SJSA1 (cell line): ENCODE measurements around the gene GPR160. TPM values are rescaled to one million over a fixed set of nuclear protein-coding genes. Genes with fewer than 3 reads are reported as not detected.

Source experiments
- DNase-seq, 2 experiments: peaks; one replicate each; pipeline ENCODE4 v3.0.0-alpha.2; 2015 to 2020; ENCODE audit warnings: low spot score in 2 of 2, low read depth in 1 of 2
- H3K27ac ChIP-seq: fragments of 250-450 bp; sonication (Bioruptor Pico); 2 replicates; pipeline ENCODE4 v1.5.1; 2020; ENCODE audit warnings: mild to moderate bottlenecking, moderate library complexity
- H3K27me3 ChIP-seq: fragments of 250-450 bp; sonication (Bioruptor Pico); replicated peaks from 2 replicates; pipeline ENCODE4 v1.5.1; 2020; ENCODE audit warnings: mild to moderate bottlenecking, moderate library complexity
- H3K36me3 ChIP-seq: fragments of 250-450 bp; sonication (Bioruptor Pico); 2 replicates; pipeline ENCODE4 v1.5.1; 2020; ENCODE audit warnings: mild to moderate bottlenecking
- H3K4me1 ChIP-seq: fragments of 250-450 bp; sonication (Bioruptor Pico); replicated peaks from 2 replicates; pipeline ENCODE4 v1.6.1; 2021; ENCODE audit warnings: mild to moderate bottlenecking
- H3K4me3 ChIP-seq: fragments of 250-450 bp; sonication (Bioruptor Pico); 2 replicates; pipeline ENCODE4 v1.5.1; 2020; ENCODE audit warnings: mild to moderate bottlenecking
- H3K9me3 ChIP-seq: fragments of 250-450 bp; sonication (Bioruptor Pico); replicated peaks from 2 replicates; pipeline ENCODE4 v1.5.1; 2020; ENCODE audit warnings: mild to moderate bottlenecking
- total RNA-seq: library from RNA; depleted of rRNA; stranded (reverse); fragments of >200 nt; shearing (Covaris generic); gene quantifications from 2 replicates; pipeline ENCODE4 v1.2.3, GENCODE V29; 2014

The GPR160 gene
- total RNA-seq, 1 experiment from 2014 or later: 0.89 TPM

GRCh38 chr3:170046269-170047132 lies 8.7 kb downstream of the GPR160 start:
- DNase-seq: no peak
- Histone ChIP-seq H3K4me1 (no peaks in the 10 kb centered on the region), H3K4me3 (no peak overlapping the region)

GRCh38 chr3:170047133-170047404 lies 9.3 kb downstream of the GPR160 start:
- no peaks in the 10 kb centered on the region for H3K9me3 ChIP-seq
- H3K27me3 ChIP-seq: no peaks in the 10 kb centered on the region
- no peak overlapping the region for H3K27ac ChIP-seq
- H3K4me3 ChIP-seq: no peak overlapping the region
- no peaks in the 10 kb centered on the region for H3K36me3 ChIP-seq
- no peak for DNase-seq
- H3K4me1 ChIP-seq: no peaks in the 10 kb centered on the region

More at GRCh38 chr3:170046269-170047132, 8.7 kb downstream of the GPR160 start:
- no peak overlapping the region for H3K27ac ChIP-seq
- H3K27me3 ChIP-seq: no peaks in the 10 kb centered on the region
- H3K9me3 ChIP-seq: no peaks in the 10 kb centered on the region
- no peaks in the 10 kb centered on the region for H3K36me3 ChIP-seq

- H3K4me3 ChIP-seq: no peak overlapping the region
- no peaks in the 10 kb centered on the region for H3K4me1 ChIP-seq
- 0 out of 2 replicates have a peak, but pooled peaks cover 5% of the 10 kb centered on the region for H3K27me3 ChIP-seq
- H3K36me3 ChIP-seq: no peaks in the 10 kb centered on the region
- H3K27ac ChIP-seq: no peak overlapping the region
- no peak for DNase-seq
- no peaks in the 10 kb centered on the region for H3K9me3 ChIP-seq
Measured at GRCh38 chr3:170049146-170050000, 11.6 kb downstream of the GPR160 start.

- Histone ChIP-seq H3K27me3 (0 out of 2 replicates have a peak, but pooled peaks cover 5% of the 10 kb centered on the region), H3K4me3 (no peak overlapping the region), H3K27ac (no peak overlapping the region), H3K4me1 (no peaks in the 10 kb centered on the region), H3K9me3 (no peaks in the 10 kb centered on the region), H3K36me3 (no peaks in the 10 kb centered on the region)
- no peak for DNase-seq
Measured at GRCh38 chr3:170050753-170051152, 13.0 kb downstream of the GPR160 start.

- Histone ChIP-seq H3K36me3 (no peaks in the 10 kb centered on the region), H3K9me3 (no peaks in the 10 kb centered on the region), H3K27me3 (0 out of 2 replicates have a peak, but pooled peaks cover 5% of the 10 kb centered on the region), H3K27ac (no peak overlapping the region), H3K4me1 (no peaks in the 10 kb centered on the region), H3K4me3 (no peak overlapping the region)
- DNase-seq: no peak
Measured at GRCh38 chr3:170052398-170052797, 14.6 kb downstream of the GPR160 start.

- Histone ChIP-seq H3K4me1 (no peaks in the 10 kb centered on the region), H3K9me3 (no peaks in the 10 kb centered on the region), H3K4me3 (no peak overlapping the region), H3K27ac (no peak overlapping the region), H3K27me3 (0 out of 2 replicates have a peak, but pooled peaks cover 5% of the 10 kb centered on the region), H3K36me3 (no peaks in the 10 kb centered on the region)
- DNase-seq: no peak
Measured at GRCh38 chr3:170054204-170054603, 16.4 kb downstream of the GPR160 start.

GRCh38 chr3:170055209-170055608 lies 17.4 kb downstream of the GPR160 start:
- H3K4me3 ChIP-seq: no peak overlapping the region
- no peaks in the 10 kb centered on the region for H3K36me3 ChIP-seq
- no peaks in the 10 kb centered on the region for H3K9me3 ChIP-seq
- H3K27me3 ChIP-seq: 0 out of 2 replicates have a peak, but pooled peaks cover 5% of the 10 kb centered on the region
- H3K4me1 ChIP-seq: no peaks in the 10 kb centered on the region
- DNase-seq: no peak
- H3K27ac ChIP-seq: no peak overlapping the region

GRCh38 chr3:170056710-170057454 lies 19.1 kb downstream of the GPR160 start:
- DNase-seq: no peak
- no peak overlapping the region for H3K27ac ChIP-seq
- no peaks in the 10 kb centered on the region for H3K36me3 ChIP-seq
- H3K4me1 ChIP-seq: no peaks in the 10 kb centered on the region
- no peaks in the 10 kb centered on the region for H3K9me3 ChIP-seq
- H3K4me3 ChIP-seq: no peak overlapping the region
- H3K27me3 ChIP-seq: 0 out of 2 replicates have a peak, but pooled peaks cover 5% of the 10 kb centered on the region

GRCh38 chr3:170057550-170057949 lies 19.8 kb downstream of the GPR160 start:
- no peaks in the 10 kb centered on the region for H3K36me3 ChIP-seq
- no peak overlapping the region for H3K4me3 ChIP-seq
- H3K27me3 ChIP-seq: 0 out of 2 replicates have a peak, but pooled peaks cover 4% of the 10 kb centered on the region
- no peak overlapping the region for H3K27ac ChIP-seq
- DNase-seq: no peak
- no peaks in the 10 kb centered on the region for H3K4me1 ChIP-seq
- no peaks in the 10 kb centered on the region for H3K9me3 ChIP-seq

- Histone ChIP-seq H3K4me1 (no peaks in the 10 kb centered on the region), H3K4me3 (no peak overlapping the region), H3K27ac (no peak overlapping the region), H3K27me3 (no peaks in the 10 kb centered on the region), H3K9me3 (no peaks in the 10 kb centered on the region), H3K36me3 (no peaks in the 10 kb centered on the region)
- no peak for DNase-seq
Measured at GRCh38 chr3:170058127-170058526, 20.3 kb downstream of the GPR160 start.

- DNase-seq: no peak
- H3K4me1 ChIP-seq: no peaks in the 10 kb centered on the region
- H3K27me3 ChIP-seq: no peaks in the 10 kb centered on the region
- no peaks in the 10 kb centered on the region for H3K36me3 ChIP-seq
- H3K27ac ChIP-seq: no peak overlapping the region
- no peak overlapping the region for H3K4me3 ChIP-seq
- H3K9me3 ChIP-seq: no peaks in the 10 kb centered on the region
Measured at GRCh38 chr3:170059447-170059846, 21.7 kb downstream of the GPR160 start.

- Histone ChIP-seq H3K9me3 (no peaks in the 10 kb centered on the region), H3K27ac (no peak overlapping the region), H3K36me3 (no peaks in the 10 kb centered on the region), H3K4me1 (no peaks in the 10 kb centered on the region), H3K4me3 (no peak overlapping the region), H3K27me3 (no peaks in the 10 kb centered on the region)
- no peak for DNase-seq
Measured at GRCh38 chr3:170062068-170062467, 24.3 kb downstream of the GPR160 start.

GRCh38 chr3:170062769-170063168 lies 25.0 kb downstream of the GPR160 start:
- no peaks in the 10 kb centered on the region for H3K27me3 ChIP-seq
- H3K4me3 ChIP-seq: no peak overlapping the region
- no peaks in the 10 kb centered on the region for H3K9me3 ChIP-seq
- no peak overlapping the region for H3K27ac ChIP-seq
- H3K4me1 ChIP-seq: no peaks in the 10 kb centered on the region
- H3K36me3 ChIP-seq: no peaks in the 10 kb centered on the region
- no peak for DNase-seq
